ENCODE measurements around the gene PROCA1.

DNA sequence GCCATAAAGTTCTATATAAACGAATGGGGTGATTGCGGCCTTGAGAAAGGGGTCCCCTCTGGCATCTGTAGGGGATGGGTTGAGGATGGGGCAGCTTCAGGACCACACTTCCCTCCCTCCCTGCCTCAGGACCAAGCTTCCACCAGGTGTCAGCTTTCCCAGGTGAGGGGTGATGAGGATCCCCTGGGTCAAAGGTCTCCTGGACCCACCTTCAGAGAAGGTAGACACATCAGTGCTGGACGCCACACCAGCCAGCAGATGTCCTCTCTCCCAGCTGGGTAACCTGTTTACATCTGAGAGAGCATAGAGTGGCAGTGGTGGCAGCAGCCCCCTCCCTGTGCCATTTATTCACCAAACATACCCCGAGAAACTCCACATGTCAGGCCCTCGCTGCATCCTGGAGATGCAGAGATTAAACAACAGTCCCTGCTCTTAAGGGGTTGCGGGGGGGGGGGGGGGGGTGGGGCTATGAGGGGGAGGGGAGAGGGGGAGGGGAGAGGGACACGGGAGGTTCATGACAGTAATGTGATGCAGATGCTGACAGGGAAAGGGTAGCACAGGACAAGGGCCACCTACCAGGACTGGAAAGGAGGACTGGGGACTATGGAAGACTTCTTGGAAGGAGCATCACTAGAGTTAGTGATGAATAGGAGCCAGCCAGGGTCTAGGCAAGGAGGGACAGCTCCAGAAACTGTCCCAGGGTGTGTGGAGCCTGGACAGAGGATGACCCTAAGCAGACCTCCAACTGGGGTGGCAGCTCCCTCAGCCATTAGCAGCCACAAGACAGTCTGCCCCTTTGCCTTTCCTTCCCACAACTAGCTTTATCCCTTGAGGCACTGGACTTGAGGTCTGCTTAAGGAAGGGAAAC is 5.0 kb downstream of the PROCA1 start:
- TF ChIP-seq EP300 (IDR thresholded peaks at IDR 0.05): no peak
- TF ChIP-seq POLR2A (IDR thresholded peaks at IDR 0.05): no peak
